HEK293 (cell line): ENCODE measurements around the gene TTC12.

ENCODE experiments used
- CTCF ChIA-PET: fragments of 350-600 bp; formaldehyde crosslinking; extraction: SDS; loops from one replicate; lab custom pipeline; 2021; ENCODE audit warnings: antibody characterized with exemption; lab: Yijun Ruan, JAX
- POLR2A ChIA-PET: fragments of 300-600 bp; formaldehyde crosslinking; extraction: SDS; loops from one replicate; lab custom pipeline; 2020; ENCODE audit warnings: antibody characterized with exemption, inconsistent platforms; lab: Yijun Ruan, JAX
- H3K27ac ChIP-seq: fragments of 200-500 bp; sonication (Bioruptor generic); 2 replicates; pipeline ENCODE4 v1.5.1; 2014; ENCODE audit warnings: low read depth, low read length, control low read depth, inconsistent platforms; ENCODE audit errors: extremely low read depth
- H3K36me3 ChIP-seq, 2 experiments: fragments of 200-500 bp in 1 of 2; sonication (Bioruptor generic) in 1 of 2; 1 replicate in 1 of 2; 2 replicates in 1 of 2; pipeline ENCODE4 v1.5.1; 2014 to 2017; ENCODE audit warnings: inconsistent platforms in 2 of 2, low read length in 2 of 2; ENCODE audit not compliant: control insufficient read depth in 2 of 2, insufficient read depth in 1 of 2
- H3K4me1 ChIP-seq: fragments of 200-500 bp; sonication (Bioruptor generic); 2 replicates; pipeline ENCODE4 v1.5.1; 2014; ENCODE audit warnings: mild to moderate bottlenecking, low read length, inconsistent platforms; ENCODE audit not compliant: control insufficient read depth, insufficient read depth
- H3K4me3 ChIP-seq: 2 replicates; pipeline ENCODE4 v1.5.1; 2011; ENCODE audit warnings: low read depth, mild to moderate bottlenecking, control low read depth, low read length, moderate library complexity
- H3K9me3 ChIP-seq: fragments of 200-500 bp; sonication (Bioruptor generic); 2 replicates; pipeline ENCODE4 v1.5.1; 2014; ENCODE audit warnings: low read depth, low read length, inconsistent platforms; ENCODE audit not compliant: control insufficient read depth, insufficient read depth
- BCL6B ChIP-seq: fragments of 450-650 bp; formaldehyde crosslinking; IDR thresholded peaks from 2 replicates; pipeline ENCODE4 v1.5.1; 2017; ENCODE audit warnings: missing biosample characterization, missing genetic modification characterization
- ELK4 ChIP-seq: IDR thresholded peaks from 2 replicates; pipeline ENCODE4 v1.6.1; 2011; ENCODE audit warnings: mild to moderate bottlenecking, low read depth, low read length, borderline replicate concordance
- FEZF1 ChIP-seq: fragments of 450-650 bp; formaldehyde crosslinking; IDR thresholded peaks from 2 replicates; pipeline ENCODE4 v1.5.1; 2016; ENCODE audit warnings: missing biosample characterization, missing genetic modification characterization
- GFI1B ChIP-seq: fragments of 450-650 bp; formaldehyde crosslinking; IDR thresholded peaks from 2 replicates; pipeline ENCODE4 v1.5.1; 2016; ENCODE audit warnings: missing biosample characterization, missing genetic modification characterization
- GLI2 ChIP-seq: fragments of 450-650 bp; formaldehyde crosslinking; IDR thresholded peaks from 2 replicates; pipeline ENCODE4; 2017; ENCODE audit warnings: missing biosample characterization, missing genetic modification characterization, low read depth, borderline replicate concordance
- KLF1 ChIP-seq: fragments of 450-650 bp; formaldehyde crosslinking; IDR thresholded peaks from 2 replicates; pipeline ENCODE4 v1.5.1; 2016; ENCODE audit warnings: missing biosample characterization, missing genetic modification characterization
- OSR2 ChIP-seq: fragments of 450-650 bp; formaldehyde crosslinking; IDR thresholded peaks from 2 replicates; pipeline ENCODE4 v1.5.1; 2016; ENCODE audit warnings: missing biosample characterization, missing genetic modification characterization
- TRIM28 ChIP-seq: IDR thresholded peaks from 2 replicates; pipeline ENCODE4 v1.6.1; 2011; ENCODE audit warnings: low read length, control low read depth, borderline replicate concordance
- WT1 ChIP-seq: fragments of 450-650 bp; formaldehyde crosslinking; IDR thresholded peaks from 2 replicates; pipeline ENCODE4 v1.5.1; 2016; ENCODE audit warnings: missing biosample characterization, missing genetic modification characterization
- ZFP69B ChIP-seq: fragments of 450-650 bp; formaldehyde crosslinking; IDR thresholded peaks from 2 replicates; pipeline ENCODE4 v1.5.1; 2016; ENCODE audit warnings: missing biosample characterization, missing genetic modification characterization
- ZNF114 ChIP-seq: fragments of 450-650 bp; formaldehyde crosslinking; IDR thresholded peaks from 2 replicates; pipeline ENCODE4 v1.5.0; 2017; ENCODE audit warnings: missing biosample characterization, missing genetic modification characterization
- ZNF146 ChIP-seq: fragments of 450-650 bp; formaldehyde crosslinking; IDR thresholded peaks from 2 replicates; pipeline ENCODE4 v1.5.1; 2016; ENCODE audit warnings: missing biosample characterization, missing genetic modification characterization
- ZNF157 ChIP-seq: fragments of 450-650 bp; formaldehyde crosslinking; IDR thresholded peaks from 2 replicates; pipeline ENCODE4 v1.5.1; 2016; ENCODE audit warnings: missing biosample characterization, missing genetic modification characterization
- ZNF184 ChIP-seq: fragments of 450-650 bp; IDR thresholded peaks from 2 replicates; pipeline ENCODE4 v1.5.1; 2018; ENCODE audit warnings: missing biosample characterization, mild to moderate bottlenecking, missing genetic modification characterization
- ZNF2 ChIP-seq: fragments of 450-650 bp; formaldehyde crosslinking; IDR thresholded peaks from 2 replicates; pipeline ENCODE4 v1.5.1; 2016; ENCODE audit warnings: missing biosample characterization, missing genetic modification characterization
- ZNF239 ChIP-seq: fragments of 450-650 bp; formaldehyde crosslinking; IDR thresholded peaks from 2 replicates; pipeline ENCODE4 v1.5.1; 2016; ENCODE audit warnings: missing biosample characterization, missing genetic modification characterization
- ZNF274 ChIP-seq, 2 experiments: fragments of 200-500 bp in 1 of 2; fragments of 450-650 bp in 1 of 2; sonication (Bioruptor generic) in 1 of 2; formaldehyde crosslinking in 1 of 2; IDR thresholded peaks; 2 replicates each; pipeline versions ENCODE4 v1.5.1 to v1.6.1; 2014 to 2016; ENCODE audit warnings: borderline replicate concordance in 1 of 2, inconsistent platforms in 1 of 2, low read length in 1 of 2, missing biosample characterization in 1 of 2, missing genetic modification characterization in 1 of 2
- ZNF292 ChIP-seq: fragments of 450-650 bp; formaldehyde crosslinking; IDR thresholded peaks from 2 replicates; pipeline ENCODE4 v1.5.1; 2016; ENCODE audit warnings: low read depth, missing biosample characterization, missing genetic modification characterization, borderline replicate concordance
- ZNF354C ChIP-seq: fragments of 450-650 bp; formaldehyde crosslinking; IDR thresholded peaks from 2 replicates; pipeline ENCODE4 v1.5.1; 2016; ENCODE audit warnings: missing biosample characterization, missing genetic modification characterization, low read depth, borderline replicate concordance
- ZNF37A ChIP-seq: fragments of 450-650 bp; IDR thresholded peaks from 2 replicates; pipeline ENCODE4 v1.5.1; 2018; ENCODE audit warnings: missing biosample characterization, missing genetic modification characterization
- ZNF404 ChIP-seq: fragments of 450-650 bp; formaldehyde crosslinking; IDR thresholded peaks from 2 replicates; pipeline ENCODE4 v1.5.1; 2017; ENCODE audit warnings: missing biosample characterization, missing genetic modification characterization
- ZNF423 ChIP-seq: fragments of 450-650 bp; formaldehyde crosslinking; IDR thresholded peaks from 2 replicates; pipeline ENCODE4 v1.5.1; 2016; ENCODE audit warnings: missing biosample characterization, missing genetic modification characterization
- ZNF426 ChIP-seq: fragments of 450-650 bp; formaldehyde crosslinking; IDR thresholded peaks from 2 replicates; pipeline ENCODE4 v1.5.1; 2017; ENCODE audit warnings: missing biosample characterization, missing genetic modification characterization, mild to moderate bottlenecking, inconsistent platforms, moderate library complexity
- ZNF488 ChIP-seq: fragments of 450-650 bp; formaldehyde crosslinking; IDR thresholded peaks from 2 replicates; pipeline ENCODE4 v1.5.1; 2016; ENCODE audit warnings: missing biosample characterization, missing genetic modification characterization
- ZNF530 ChIP-seq: fragments of 450-650 bp; formaldehyde crosslinking; IDR thresholded peaks from 2 replicates; pipeline ENCODE4 v1.5.1; 2016; ENCODE audit warnings: low read depth, missing biosample characterization, missing genetic modification characterization
- ZNF558 ChIP-seq: fragments of 450-650 bp; formaldehyde crosslinking; IDR thresholded peaks from 2 replicates; pipeline ENCODE4 v1.5.1; 2016; ENCODE audit warnings: missing biosample characterization, missing genetic modification characterization
- ZNF585B ChIP-seq: fragments of 450-650 bp; formaldehyde crosslinking; IDR thresholded peaks from 2 replicates; pipeline ENCODE4 v1.5.1; 2016; ENCODE audit warnings: missing biosample characterization, missing genetic modification characterization
- ZNF639 ChIP-seq: fragments of 450-650 bp; formaldehyde crosslinking; IDR thresholded peaks from 2 replicates; pipeline ENCODE4 v1.5.1; 2016; ENCODE audit warnings: missing biosample characterization, missing genetic modification characterization
- ZNF792 ChIP-seq: fragments of 450-650 bp; formaldehyde crosslinking; IDR thresholded peaks from 2 replicates; pipeline ENCODE4 v1.5.1; 2016; ENCODE audit warnings: missing biosample characterization, missing genetic modification characterization
- TF ChIP-seq, protein P1 (sequence below): fragments of 450-650 bp; formaldehyde crosslinking; IDR thresholded peaks from 2 replicates; pipeline ENCODE4 v1.5.1; 2017; ENCODE audit warnings: missing biosample characterization, missing genetic modification characterization

The TTC12 gene

GRCh38 chr11:113308601-113309000, 5.8 kb upstream of the TTC12 start:
- TF ChIP-seq OSR2 (tag by site-specific recombination): no peak
- TF ChIP-seq ZNF274 (IDR thresholded peaks at IDR 0.05; ENCODE audit: low read length): no peak
- no peak for TF ChIP-seq ZNF274 (tag by site-specific recombination; IDR thresholded peaks at IDR 0.05; ENCODE audit: borderline replicate concordance)
- TF ChIP-seq ZNF426: no peak
- no peak for TF ChIP-seq GLI2
- TF ChIP-seq ZNF354C (tag by site-specific recombination): no peak
- no peak for TF ChIP-seq ZNF639 (tag by site-specific recombination)
- TF ChIP-seq ZNF2 (tag by site-specific recombination): no peak
- TF ChIP-seq KLF1 (tag by site-specific recombination): no peak
- TF ChIP-seq BCL6B (tag by site-specific recombination): no peak
- TF ChIP-seq ZNF558 (tag by site-specific recombination): no peak
- TF ChIP-seq FEZF1 (tag by site-specific recombination): no peak
- no peak for TF ChIP-seq GFI1B (tag by site-specific recombination)
- TF ChIP-seq ZNF157: no peak
- TF ChIP-seq ZNF146: no peak
- TF ChIP-seq ZFP69B (tag by site-specific recombination): no peak
- TF ChIP-seq ZNF404 (tag by site-specific recombination): no peak
- no peak for TF ChIP-seq ZNF585B
- TF ChIP-seq, all 188 proteins: peak for 0
- Histone ChIP-seq H3K4me3 (no peak overlapping the region), H3K4me1 (no peaks in the 10 kb centered on the region), H3K36me3 (no peaks in the 10 kb centered on the region), H3K9me3 (no peaks in the 10 kb centered on the region), H3K27ac (no peak overlapping the region)
- ChIA-PET CTCF (interaction anchor here (0.5 to 1.5 kb wide), 3 partner anchors 19 to 422 kb away, joined by 3 to 8 read pairs (median 3); no protein-coding TSS in a partner anchor), POLR2A (no interaction called here)

- POLR2A ChIA-PET: no interaction called here
- Histone ChIP-seq H3K4me1 (no peaks in the 10 kb centered on the region), H3K9me3 (no peaks in the 10 kb centered on the region), H3K36me3 (no peaks in the 10 kb centered on the region), H3K27ac (no peak overlapping the region), H3K4me3 (no peak overlapping the region)
- CTCF ChIA-PET: interaction anchor here (0.6 kb wide), 2 partner anchors 61 to 882 kb away, joined by 3 to 5 read pairs; no protein-coding TSS in a partner anchor
- TF ChIP-seq ZNF792 (tag by site-specific recombination): no peak
- no peak for TF ChIP-seq ZNF114 (tag by site-specific recombination)
- TF ChIP-seq ZNF530 (tag by site-specific recombination): no peak
- no peak for TF ChIP-seq ZNF585B
- TF ChIP-seq ZNF239 (tag by site-specific recombination): no peak
- TF ChIP-seq ZNF488 (tag by site-specific recombination): no peak
- TF ChIP-seq TRIM28: no peak
- no peak for TF ChIP-seq ZNF423
- no peak for TF ChIP-seq ZNF292 (tag by site-specific recombination)
- no peak for TF ChIP-seq ZNF639 (tag by site-specific recombination)
- TF ChIP-seq ELK4: no peak
- TF ChIP-seq, protein P1, sequence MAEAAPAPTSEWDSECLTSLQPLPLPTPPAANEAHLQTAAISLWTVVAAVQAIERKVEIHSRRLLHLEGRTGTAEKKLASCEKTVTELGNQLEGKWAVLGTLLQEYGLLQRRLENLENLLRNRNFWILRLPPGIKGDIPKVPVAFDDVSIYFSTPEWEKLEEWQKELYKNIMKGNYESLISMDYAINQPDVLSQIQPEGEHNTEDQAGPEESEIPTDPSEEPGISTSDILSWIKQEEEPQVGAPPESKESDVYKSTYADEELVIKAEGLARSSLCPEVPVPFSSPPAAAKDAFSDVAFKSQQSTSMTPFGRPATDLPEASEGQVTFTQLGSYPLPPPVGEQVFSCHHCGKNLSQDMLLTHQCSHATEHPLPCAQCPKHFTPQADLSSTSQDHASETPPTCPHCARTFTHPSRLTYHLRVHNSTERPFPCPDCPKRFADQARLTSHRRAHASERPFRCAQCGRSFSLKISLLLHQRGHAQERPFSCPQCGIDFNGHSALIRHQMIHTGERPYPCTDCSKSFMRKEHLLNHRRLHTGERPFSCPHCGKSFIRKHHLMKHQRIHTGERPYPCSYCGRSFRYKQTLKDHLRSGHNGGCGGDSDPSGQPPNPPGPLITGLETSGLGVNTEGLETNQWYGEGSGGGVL (tag by site-specific recombination): no peak
- no peak for TF ChIP-seq ZNF184
- no peak for TF ChIP-seq ZNF37A (tag by site-specific recombination)
- TF ChIP-seq WT1: no peak
Measured at GRCh38 chr11:113311536-113311935, 2.8 kb upstream of the TTC12 start.
